Cardiac fibroblast (primary cell): ENCODE data around the gene MUC5B.

Source experiments
- DNase-seq, 2 donors: peaks; one replicate each; pipeline versions ENCODE4 v3.0.0 to v3.0.0-alpha.2; 2010; ENCODE audit warnings: low read depth in 2 of 2
- H3K4me3 ChIP-seq, 2 donors: replicated peaks in 1 of 2; 1 replicate in 1 of 2; 2 replicates in 1 of 2; pipeline ENCODE4 v1.5.1; 2011; ENCODE audit warnings: low read depth in 2 of 2, low read length in 2 of 2, mild to moderate bottlenecking in 2 of 2, moderate library complexity in 1 of 2
- TF ChIP-seq, protein P1 (sequence below): IDR thresholded peaks from one replicate; pipeline ENCODE4 v1.5.1; 2011; ENCODE audit warnings: low read depth, mild to moderate bottlenecking, low read length, inconsistent platforms

MUC5B gene

DNA sequence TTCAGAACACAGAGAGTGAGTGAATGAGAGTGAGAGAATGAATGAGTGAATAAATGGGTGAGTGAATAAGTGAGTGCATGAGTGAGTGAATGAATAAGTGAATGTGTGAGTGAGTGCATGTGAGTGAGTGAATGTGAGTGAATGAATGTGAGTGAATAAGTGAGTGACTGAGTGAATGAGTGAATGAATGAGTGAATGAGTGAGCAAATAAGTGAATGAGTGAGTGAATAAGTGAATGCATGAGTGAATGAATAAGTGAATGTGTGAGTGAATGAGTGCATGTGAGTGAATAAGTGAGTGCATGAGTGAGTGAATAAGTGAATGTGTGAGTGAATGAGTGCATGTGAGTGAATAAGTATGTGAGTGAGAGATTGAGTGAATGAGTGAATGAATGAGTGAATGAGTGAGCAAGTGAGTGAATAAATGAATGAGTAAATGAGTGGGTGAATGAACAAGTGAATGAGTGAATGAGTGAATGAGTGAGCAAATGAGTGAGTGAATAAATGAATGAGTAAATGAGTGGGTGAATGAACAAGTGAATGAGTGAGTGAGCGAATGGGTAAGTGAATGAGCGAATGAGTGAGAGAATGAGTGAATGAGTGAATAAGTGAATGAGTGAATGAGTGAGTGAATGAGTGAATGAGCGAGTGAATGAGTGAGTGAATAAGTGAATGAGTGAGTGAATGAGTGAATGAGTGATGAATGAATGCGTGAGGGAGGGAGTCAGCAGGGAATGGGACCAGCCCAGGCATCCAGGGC is 21.3 kb upstream of the MUC5B start:
- H3K4me3 ChIP-seq, result no peak overlapping the region
- TF ChIP-seq, protein P1, sequence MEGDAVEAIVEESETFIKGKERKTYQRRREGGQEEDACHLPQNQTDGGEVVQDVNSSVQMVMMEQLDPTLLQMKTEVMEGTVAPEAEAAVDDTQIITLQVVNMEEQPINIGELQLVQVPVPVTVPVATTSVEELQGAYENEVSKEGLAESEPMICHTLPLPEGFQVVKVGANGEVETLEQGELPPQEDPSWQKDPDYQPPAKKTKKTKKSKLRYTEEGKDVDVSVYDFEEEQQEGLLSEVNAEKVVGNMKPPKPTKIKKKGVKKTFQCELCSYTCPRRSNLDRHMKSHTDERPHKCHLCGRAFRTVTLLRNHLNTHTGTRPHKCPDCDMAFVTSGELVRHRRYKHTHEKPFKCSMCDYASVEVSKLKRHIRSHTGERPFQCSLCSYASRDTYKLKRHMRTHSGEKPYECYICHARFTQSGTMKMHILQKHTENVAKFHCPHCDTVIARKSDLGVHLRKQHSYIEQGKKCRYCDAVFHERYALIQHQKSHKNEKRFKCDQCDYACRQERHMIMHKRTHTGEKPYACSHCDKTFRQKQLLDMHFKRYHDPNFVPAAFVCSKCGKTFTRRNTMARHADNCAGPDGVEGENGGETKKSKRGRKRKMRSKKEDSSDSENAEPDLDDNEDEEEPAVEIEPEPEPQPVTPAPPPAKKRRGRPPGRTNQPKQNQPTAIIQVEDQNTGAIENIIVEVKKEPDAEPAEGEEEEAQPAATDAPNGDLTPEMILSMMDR, result no peak
- peak in 1 of 2 donors; percentile 6 for DNase-seq

DNA sequence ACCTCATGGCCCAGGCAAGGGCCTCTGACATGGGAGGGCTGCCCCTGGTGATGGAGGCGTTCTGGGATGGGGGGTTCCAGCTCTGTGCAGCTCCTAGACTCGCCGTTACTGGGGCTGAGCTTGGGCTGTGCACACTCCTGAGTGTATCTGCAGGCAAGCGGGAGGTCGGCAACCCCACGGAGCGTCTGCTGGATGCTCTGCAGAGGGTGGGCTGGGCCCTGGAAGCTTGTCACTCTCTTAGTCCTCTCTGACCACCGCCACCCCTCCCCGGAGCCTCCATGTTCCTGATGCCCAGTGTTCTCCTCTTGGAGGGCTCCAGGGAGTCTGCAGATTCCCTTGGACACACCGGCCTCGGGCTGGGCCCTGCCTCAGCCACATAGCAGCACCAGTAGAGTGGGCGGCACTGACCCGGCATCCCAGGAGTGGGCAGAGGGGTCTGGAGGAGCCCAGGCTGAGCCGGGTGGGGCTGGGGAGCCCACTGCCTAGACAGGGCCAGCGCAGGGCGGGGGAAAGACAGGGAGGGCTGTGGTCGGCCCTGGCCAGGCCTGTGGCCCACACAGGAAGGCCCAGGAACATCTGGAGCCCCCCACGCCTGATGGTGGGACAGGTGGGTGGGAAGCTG is 20.6 kb upstream of the MUC5B start:
- TF ChIP-seq, protein P1, result no peak
- no peak for DNase-seq
- no peak overlapping the region for H3K4me3 ChIP-seq

DNA sequence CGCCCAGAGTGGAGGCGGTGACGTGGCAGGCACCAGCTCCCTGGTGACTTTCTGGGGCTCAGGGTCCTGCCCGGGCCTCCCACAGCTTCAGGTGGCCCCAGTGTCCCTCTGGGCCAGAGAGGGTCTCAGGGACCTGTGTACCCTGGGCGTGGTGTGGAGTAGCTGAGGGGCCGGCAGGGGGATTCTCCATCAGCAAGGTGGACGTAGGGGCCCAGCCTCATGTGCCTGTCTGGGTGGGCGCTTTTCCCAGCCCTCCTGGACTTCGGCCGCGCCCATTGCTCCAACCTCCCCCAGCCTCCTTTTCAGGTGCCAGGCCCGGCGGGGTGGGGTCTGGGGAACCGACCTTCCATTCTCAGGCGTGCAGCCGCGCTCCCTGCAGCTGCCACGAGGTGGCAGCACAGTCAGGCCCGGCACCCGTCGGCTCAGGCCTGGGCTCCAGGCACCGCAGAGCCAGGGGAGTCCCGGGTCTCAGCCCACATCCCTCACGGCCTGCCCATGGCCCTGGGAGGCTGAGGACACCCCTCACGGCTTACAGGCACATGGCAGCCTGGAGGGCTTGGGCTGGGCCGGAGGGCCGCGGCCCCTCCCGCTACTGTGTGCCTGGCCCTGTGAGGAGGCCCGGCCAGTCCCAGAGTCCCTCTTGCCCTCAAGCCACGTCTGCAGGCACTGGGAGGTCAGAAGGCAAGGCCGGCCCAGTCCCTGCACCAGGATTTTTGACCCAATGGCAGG is 19.9 kb upstream of the MUC5B start:
- DNase-seq, result peak; percentile 32 to 47
- no peak overlapping the region for H3K4me3 ChIP-seq
- TF ChIP-seq, protein P1, result peak; percentile 94

DNA sequence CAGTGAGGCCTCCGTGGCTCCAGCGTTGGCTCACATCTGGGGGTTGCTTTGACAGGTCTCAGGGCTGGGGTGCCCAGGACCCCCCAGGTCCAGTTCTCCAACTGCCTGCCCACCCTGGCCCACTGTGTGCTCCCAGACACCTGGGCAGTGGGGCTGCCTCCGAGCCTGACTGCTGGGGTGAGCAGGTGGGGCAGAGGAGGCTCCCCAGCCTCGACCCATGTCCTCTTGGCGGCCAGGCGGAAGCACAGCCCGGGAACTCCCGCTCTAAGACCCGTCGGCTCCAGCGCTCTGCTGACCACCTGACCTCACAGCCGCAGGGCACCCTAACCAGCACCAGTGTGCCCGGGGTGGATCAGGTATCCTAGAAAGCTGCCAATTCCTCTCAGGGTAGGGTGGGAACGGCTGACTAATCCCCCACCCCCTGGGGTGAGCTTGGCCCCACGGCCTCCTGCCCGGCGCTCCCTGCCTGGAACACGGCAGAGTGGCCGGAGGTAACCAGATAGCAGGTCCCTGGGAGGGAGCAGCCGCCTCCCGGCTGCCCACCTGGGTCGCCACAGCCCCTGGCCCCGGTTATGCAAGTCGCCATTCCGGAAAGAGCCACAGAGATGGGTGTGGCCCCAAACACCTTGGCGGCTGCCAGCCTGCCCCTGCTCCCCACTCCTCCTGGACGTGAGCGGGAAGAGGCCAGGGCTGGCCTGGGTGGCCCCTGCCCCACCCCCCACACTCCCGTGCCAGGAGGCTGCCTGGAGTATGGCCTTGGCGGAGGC is 19.2 kb upstream of the MUC5B start:
- no peak for DNase-seq
- TF ChIP-seq, protein P1, result no peak
- no peak overlapping the region for H3K4me3 ChIP-seq

DNA sequence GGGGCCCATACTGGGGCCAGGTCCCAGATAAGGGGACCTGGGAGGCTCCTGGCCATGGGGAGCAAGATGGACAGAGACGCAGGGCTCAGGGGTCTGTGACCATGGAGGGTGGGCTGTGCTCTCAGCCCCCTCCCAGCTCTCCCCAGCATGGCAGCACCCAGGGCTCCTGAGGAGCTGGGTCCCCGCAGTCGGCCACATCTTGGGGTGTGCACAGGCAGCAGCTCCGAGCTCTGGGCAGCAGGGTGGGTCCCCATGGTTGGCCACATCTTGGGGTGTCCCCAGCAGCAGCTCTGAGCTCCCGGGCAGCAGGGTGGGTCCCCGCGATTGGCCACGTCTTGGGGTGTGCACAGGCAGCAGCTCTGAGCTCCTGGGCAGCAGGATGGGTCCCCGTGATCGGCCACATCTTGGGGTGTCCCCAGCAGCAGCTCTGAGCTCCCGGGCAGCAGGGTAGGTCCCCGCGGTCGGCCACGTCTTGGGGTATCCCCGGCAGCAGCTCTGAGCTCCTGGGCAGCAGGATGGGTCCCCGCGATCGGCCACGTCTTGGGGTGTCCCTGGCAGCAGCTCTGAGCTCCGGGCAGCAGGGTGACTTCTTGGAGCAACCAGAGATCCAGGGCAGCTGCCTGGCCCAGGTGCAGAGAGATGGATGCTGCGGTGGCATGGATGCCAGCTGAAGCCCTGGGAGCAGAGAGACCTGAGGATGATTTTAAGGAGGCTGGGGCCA is 18.3 kb upstream of the MUC5B start:
- DNase-seq, result no peak
- TF ChIP-seq, protein P1, result no peak
- no peak overlapping the region for H3K4me3 ChIP-seq
